GM19099 (cell line): ENCODE data around the gene PPP3R1.

Experiments
- POLR2A ChIP-seq: IDR thresholded peaks from 3 replicates; pipeline ENCODE4 v1.6.1; 2011; ENCODE audit warnings: low read depth; ENCODE audit not compliant: insufficient read length; ENCODE audit errors: extremely low read depth

Gene PPP3R1

DNA sequence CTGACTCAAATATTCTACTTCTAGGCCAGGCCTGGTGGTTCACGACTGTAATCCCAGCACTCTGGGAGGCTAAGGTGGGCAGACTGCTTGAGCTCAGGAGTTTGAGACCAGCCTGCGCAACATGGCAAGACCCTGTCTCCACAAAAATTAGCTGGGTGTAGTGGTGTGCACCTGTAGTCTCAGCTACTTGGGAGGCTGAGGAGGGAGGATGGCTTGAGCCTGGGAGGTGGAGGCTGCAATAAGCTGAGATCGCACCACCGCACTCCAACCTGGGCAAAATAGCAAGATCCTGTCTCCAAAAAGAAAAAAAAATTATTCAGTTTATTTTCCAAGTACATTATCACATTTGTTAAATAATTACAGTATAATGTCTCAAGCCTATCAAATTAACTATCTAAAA is 7.3 kb downstream of the PPP3R1 start:
- TF ChIP-seq POLR2A: no peak

DNA sequence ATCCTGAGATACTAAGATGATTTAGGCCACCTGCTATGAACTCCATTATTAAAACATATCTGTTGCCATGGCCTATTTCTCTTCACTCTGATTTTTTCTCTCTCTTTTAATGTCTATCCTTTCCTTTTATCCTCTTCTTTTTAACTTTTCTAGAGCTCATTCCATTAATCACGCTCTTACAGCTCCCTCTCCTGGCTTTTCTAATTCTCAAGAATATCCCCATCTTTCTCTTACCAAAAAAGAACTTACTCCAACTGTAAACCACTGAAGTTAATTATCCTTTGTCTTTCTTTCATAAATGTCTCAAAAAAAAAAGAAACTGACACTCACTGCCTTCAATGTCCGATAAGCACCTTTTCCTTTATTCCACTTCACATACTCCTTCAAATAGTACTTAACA is 7.9 kb downstream of the PPP3R1 start:
- TF ChIP-seq POLR2A: no peak

DNA sequence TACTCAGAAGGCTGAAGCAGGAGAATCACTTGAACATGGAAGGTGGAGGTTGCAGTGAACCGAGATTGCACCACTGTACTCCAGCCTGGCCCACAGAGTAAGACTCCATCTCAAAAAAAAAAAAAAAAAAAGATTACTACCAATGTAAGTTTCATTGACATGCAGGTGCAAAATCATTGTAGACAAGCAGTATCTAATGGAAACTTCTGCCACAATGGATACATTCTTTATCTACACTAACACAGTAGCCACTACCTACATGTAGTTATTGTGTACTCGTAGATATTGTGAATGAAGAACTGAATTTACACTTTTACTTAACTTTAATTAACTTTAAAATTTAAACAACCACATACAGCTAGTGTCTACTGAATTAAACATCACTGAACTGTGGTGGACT is 10.6 kb downstream of the PPP3R1 start:
- TF ChIP-seq POLR2A: no peak

DNA sequence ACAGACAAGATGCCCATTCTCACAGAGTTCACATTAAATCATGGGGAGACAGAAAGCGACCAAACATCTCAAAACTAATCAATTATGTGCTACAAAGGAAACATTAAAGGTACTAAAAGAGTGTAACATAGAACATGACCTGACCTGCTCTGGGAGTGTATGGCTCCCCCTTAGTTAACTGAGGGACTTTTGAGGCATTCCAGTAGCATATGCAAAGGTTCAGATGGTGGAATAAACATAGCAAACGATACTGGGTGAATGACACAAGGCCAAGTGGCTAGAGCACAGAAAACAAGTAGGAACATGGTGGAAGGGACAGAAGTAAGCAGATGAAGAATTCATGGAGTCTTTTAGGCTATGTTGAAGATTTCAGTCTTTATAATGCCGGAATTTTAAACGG is 11.9 kb downstream of the PPP3R1 start:
- no peak for TF ChIP-seq POLR2A

DNA sequence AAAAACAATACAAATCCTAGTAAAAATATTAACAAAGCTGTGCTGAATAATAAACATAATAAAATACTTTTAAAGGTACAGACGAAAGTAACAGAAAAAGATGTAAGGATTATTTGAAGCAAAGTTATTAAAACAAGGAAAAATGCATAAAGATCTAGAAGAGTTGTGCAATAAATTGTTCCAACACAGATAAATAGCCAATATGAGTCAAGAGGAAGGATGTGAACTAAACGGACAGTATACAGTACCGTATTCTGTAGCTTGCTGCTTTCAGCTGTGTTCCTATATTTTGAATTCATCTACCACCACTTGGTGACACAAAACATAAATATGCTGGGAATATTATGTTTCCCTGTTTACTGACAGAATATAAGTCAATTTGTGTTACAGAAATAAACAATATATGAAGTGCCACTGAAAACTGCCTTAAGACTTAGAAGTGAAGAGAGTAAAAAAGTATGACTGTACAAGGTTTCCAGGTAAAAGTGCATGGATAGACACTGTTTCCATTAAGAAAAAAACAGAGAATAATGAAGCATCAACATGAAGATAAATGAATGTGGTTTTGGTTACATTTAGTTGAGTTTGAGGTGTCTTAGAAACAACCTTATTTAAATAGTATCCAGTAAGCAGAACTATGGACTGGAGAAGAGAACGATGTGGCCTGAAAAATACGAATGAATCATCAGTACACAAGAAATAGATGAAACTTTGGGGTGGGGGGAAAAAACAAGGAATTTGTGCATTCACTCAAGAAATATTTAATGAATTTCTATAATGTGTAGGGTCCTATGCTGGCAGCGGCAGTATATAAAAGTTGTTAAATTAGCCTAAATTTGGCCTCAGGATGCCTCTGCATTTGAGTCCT is 13.1 kb downstream of the PPP3R1 start:
- TF ChIP-seq POLR2A: no peak

DNA sequence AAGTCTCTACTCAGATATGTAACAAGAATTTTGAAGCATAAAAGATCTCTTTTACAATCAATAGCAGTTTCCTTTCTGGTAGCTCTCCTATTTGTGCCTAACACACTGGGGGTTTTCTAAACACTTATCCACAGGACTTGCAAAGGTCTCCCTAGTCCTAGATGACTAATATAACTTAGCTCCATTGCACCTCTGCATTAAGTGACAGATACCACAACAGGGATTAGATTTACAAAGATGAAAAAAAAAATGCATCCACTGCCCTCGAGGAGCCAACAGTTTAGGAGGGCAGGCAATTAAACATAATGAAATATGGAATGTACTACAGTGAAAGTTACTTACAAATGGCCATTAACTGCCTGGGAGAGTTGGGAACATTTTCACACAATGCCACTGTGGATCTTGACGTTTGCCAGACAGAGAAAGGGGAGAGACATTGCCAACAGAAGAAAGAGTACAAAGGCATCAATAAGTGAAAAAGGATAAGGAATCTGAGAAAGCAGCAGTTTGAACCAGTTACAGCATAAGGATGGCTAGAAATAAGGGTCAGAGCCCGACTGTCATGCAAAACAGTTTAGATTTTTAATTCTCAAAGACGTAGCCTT is 14.3 kb downstream of the PPP3R1 start:
- TF ChIP-seq POLR2A: no peak

DNA sequence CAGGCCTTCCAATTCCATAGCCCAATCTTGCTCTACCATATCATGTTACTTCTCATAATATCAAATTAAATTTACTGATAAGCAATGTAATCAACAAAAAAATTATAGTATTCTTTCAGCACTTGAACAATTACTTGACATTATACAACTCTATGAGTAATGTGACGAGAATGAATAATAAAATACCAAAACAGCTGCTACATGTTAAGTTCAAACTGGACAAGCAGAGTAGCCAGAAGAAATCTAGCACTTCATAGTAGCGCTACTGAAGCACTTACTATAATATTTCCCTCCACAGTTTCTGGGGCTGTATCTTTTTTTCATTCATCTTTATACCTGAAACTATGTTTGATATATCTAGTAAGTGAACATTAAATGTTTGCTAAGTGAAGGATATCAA is 14.9 kb downstream of the PPP3R1 start:
- TF ChIP-seq POLR2A: no peak

DNA sequence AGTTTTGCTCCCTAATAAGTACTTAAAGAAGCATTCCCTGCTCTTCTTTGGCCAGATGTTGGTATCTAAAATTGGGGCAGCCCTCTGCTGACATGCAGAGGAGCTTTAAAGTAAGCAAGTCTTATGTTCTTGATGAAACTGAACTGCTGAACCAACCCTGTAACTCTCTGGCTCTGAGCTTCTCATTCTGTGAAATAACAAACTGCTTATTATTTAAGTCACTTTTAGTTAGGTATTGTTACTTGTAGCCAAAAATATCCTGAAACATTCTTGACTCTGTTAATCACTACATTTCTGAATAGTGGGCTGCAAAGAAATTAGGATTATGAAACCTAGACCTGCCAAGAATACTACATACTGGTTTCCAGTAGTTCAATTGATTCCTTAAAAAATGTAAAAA is 15.5 kb downstream of the PPP3R1 start:
- no peak for TF ChIP-seq POLR2A

DNA sequence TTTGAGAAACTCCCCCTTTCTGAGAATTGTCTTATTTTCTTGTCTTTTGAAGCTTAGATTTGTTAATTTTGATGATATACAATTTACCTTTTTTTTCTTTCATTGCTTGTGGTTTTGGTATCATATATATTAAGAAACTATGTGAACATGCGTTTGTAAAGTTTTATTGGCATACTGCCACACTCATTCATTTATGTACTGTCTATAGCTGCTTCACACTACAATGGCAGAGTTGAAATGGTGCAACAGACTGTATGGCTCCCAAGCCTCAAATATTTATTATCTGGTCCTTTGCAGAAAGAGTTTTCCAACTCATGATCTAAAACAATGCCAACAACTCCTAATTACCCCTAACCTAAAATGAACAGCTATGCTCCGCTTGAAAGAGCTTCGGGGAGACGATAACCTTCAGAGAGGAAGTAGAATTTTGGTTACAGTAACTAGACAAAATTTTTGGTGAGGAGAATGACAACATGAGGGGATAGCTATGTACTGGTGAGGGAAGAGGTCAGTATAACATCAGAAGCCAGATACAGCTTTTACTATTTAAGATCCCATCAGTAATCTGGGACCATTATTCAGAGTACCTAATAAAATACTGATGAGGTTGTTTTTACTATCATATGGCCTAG is 16.1 kb downstream of the PPP3R1 start:
- no peak for TF ChIP-seq POLR2A

DNA sequence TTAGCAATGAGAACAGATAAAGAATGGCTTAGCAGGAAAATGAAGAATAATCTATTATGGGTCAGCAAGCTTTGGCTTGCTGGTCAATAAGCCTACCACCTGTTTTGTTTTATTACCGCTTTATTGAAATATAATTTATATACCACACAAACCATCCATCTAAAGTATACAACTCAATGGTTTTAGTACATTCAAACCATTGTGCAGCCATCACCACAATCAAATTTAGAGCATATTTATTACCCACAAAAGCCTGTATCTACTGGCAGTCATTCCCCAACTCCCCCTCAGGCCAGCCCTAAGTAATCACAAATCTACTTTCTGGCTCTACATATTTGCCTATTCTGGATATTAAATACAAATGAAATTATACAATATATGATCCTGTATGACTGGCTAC is 17.2 kb downstream of the PPP3R1 start:
- TF ChIP-seq POLR2A: no peak

DNA sequence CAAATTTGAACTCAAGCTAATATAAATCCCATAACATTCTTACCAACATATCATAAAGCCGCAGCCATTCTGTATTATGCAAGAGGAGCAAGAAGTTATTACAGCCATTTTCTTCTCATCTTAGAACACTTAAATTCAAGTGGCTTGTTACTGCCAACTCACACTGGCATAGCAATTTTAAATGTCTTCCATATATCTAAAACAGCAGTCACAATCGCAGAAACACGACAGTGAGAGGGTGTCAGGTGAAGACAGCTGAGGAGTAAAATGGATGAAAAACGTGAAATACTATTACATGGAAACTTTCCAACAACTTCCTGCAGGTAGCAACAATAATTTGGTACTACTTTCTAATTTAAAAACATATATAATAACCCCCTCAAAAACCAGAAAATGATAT is 17.9 kb downstream of the PPP3R1 start:
- TF ChIP-seq POLR2A: no peak

DNA sequence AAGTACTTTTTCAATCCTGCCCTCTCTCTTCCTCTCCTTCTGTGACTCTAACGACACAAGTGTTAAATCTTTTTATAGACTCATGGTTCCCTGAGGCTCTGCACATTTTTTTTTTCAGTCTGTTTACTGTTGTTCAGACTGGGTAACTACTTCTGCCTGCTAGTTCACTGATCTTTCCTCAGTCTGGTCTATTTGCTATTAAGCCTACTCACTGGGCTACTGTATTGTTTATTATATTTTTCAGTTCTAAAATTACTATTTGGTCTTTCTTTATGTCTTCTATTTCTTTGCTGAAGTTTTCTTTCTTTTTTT is 21.3 kb downstream of the PPP3R1 start:
- no peak for TF ChIP-seq POLR2A

DNA sequence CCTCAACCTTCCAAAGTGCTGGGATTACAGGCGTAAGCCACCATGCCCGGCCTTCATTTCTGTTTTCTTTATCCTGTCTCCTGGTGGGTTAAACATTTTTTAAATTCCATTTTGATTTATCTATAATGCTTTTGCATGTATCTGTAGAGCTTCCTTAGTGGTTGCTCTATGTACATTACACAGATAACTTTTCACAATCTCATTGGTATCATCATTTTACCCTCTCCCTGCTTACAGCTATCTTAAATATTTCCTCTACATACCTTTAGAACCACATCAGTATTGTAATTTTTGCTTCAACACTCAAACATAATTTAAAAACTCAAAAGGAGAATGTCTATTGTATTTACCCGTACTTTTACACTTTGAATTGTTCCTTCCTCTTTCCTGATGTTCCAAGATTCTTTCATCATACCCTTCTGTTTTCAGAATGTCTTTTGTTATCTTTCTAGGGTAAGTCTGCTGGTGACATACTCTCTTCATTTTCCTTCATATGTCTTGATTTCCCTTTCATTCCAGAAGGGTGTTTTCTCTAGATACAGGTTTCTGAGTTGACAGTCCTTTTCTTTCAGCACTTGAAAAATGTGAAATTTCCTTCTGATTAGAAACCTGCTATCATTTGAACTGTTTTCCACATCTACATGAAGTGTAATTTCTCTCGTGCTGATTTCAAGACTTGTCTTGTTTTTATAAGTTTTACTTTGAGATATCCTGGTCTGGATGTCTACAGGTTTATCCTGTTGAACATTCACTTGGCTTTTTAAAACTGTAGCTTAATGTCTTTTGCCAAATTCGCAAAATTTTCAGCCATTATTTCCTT is 21.9 kb downstream of the PPP3R1 start:
- TF ChIP-seq POLR2A: no peak

DNA sequence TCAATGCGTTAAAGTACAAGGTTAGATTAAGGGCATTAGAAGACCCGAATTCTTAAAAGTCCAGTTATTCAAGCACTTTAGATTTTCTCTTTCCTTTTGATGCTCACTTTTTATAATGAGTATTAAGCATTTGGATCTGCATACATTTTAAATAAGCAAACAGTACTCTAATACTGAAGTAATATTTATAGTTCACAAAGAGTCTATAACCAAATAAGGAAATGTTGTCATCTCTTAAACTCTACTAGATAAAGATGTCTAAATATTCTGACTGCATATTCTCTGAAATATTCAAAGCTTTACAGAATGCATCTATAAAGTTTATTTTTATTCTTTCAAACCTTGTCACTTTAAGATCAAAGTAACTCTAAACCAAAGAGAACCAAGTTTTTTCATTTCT is 25.5 kb downstream of the PPP3R1 start:
- TF ChIP-seq POLR2A: no peak

DNA sequence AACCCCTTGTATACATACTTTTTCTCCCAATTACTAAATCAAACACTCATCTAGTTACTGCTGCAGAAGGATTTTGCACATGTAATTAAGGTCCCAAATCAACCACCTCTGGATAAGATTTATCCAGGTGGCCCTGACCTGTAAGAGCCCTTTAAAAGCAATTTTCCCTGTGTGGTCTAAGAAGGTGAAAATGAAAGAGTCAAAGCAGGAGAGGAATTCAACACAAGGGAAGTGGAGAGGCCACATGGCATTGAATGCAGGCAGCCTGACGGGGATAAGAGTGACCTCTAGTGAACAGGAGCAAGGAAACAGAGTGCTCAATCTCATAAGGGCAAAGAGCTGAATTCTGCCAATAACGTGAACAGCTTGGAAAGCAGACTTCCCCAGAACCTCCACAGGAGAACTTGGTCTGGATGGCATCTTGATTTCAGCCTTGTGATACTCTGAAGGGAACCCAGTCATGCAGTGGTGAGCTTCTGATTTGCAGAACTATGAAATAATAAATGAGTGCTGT is 27.2 kb downstream of the PPP3R1 start:
- TF ChIP-seq POLR2A: no peak
